DMS53 treated with DMSO at 0.1 percent for 48 hours (cell line): Measurements from ENCODE around the gene NDC1.

Experiments used
- DNase-seq: peaks from one replicate; lab custom pipeline; 2025; ENCODE audit not compliant: unreplicated experiment; lab: John Stamatoyannopoulos, UW

The NDC1 gene

GRCh38 chr1:53733447-53733931 is 104.6 kb downstream of the NDC1 start:
- no peak for DNase-seq

- DNase-seq: no peak
Measured at GRCh38 chr1:53732912-53733317, 105.2 kb downstream of the NDC1 start.

- no peak for DNase-seq
Measured at GRCh38 chr1:53732409-53732808, 105.7 kb downstream of the NDC1 start.

GRCh38 chr1:53731779-53732305 is 106.3 kb downstream of the NDC1 start:
- DNase-seq: no peak

GRCh38 chr1:53731043-53731600 is 107.0 kb downstream of the NDC1 start:
- no peak for DNase-seq

- no peak for DNase-seq
Measured at GRCh38 chr1:53730224-53730865, 107.8 kb downstream of the NDC1 start.

- DNase-seq: no peak
Measured at GRCh38 chr1:53729456-53730223, 108.5 kb downstream of the NDC1 start.

GRCh38 chr1:53728702-53729455 is 109.2 kb downstream of the NDC1 start:
- no peak for DNase-seq

- no peak for DNase-seq
Measured at GRCh38 chr1:53728196-53728595, 109.9 kb downstream of the NDC1 start.

GRCh38 chr1:53727461-53728092 is 110.5 kb downstream of the NDC1 start:
- no peak for DNase-seq

GRCh38 chr1:53726009-53726600 is 112.0 kb downstream of the NDC1 start:
- no peak for DNase-seq

GRCh38 chr1:53725238-53725689 is 112.8 kb downstream of the NDC1 start:
- DNase-seq: no peak

GRCh38 chr1:53722025-53722424 is 116.1 kb downstream of the NDC1 start:
- DNase-seq: no peak

- DNase-seq: no peak
Measured at GRCh38 chr1:53721088-53721487, 117.0 kb downstream of the NDC1 start.

GRCh38 chr1:53719469-53719868 is 118.6 kb downstream of the NDC1 start:
- no peak for DNase-seq

GRCh38 chr1:53718443-53718842 is 119.7 kb downstream of the NDC1 start:
- no peak for DNase-seq

GRCh38 chr1:53717025-53717804 is 120.9 kb downstream of the NDC1 start:
- DNase-seq: no peak

GRCh38 chr1:53716150-53716549 is 121.9 kb downstream of the NDC1 start:
- no peak for DNase-seq

- DNase-seq: no peak
Measured at GRCh38 chr1:53715478-53715877, 122.6 kb downstream of the NDC1 start.
